Measurements from ENCODE around the gene KCNIP4.

KCNIP4 gene

DNA sequence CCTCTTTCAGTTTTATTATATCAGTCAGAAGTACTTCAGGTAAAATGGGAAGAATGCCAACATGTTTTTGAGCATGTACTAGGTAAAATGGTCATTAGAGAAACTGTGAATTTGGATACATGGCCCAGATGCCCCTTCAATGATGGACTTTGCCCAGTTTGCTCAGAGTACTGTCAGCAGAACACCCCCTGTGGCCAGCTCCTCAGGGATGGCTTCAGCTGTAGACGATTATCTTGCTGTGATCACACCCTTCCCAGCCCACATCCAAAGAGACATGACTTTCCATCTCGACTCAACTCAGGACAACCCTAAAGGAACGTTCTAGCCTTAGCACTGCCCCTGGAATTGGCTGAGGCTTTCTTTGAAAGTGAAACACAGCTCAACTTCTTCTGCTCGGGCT, 809.2 kb downstream of the KCNIP4 start:
- Histone ChIP-seq H3K27ac (replicated peaks) (no peak overlapping the region), H3K4me3 (replicated peaks; ENCODE audit: insufficient read depth, low read length) (no peak overlapping the region), H3K27me3 (ENCODE audit: insufficient read depth, poor library complexity, severe bottlenecking) (no peaks in the 10 kb centered on the region)
- TF ChIP-seq, protein P1, sequence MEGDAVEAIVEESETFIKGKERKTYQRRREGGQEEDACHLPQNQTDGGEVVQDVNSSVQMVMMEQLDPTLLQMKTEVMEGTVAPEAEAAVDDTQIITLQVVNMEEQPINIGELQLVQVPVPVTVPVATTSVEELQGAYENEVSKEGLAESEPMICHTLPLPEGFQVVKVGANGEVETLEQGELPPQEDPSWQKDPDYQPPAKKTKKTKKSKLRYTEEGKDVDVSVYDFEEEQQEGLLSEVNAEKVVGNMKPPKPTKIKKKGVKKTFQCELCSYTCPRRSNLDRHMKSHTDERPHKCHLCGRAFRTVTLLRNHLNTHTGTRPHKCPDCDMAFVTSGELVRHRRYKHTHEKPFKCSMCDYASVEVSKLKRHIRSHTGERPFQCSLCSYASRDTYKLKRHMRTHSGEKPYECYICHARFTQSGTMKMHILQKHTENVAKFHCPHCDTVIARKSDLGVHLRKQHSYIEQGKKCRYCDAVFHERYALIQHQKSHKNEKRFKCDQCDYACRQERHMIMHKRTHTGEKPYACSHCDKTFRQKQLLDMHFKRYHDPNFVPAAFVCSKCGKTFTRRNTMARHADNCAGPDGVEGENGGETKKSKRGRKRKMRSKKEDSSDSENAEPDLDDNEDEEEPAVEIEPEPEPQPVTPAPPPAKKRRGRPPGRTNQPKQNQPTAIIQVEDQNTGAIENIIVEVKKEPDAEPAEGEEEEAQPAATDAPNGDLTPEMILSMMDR (IDR thresholded peaks at IDR 0.05; ENCODE audit: insufficient read depth, low read length) = no peak
- no peak for TF ChIP-seq POLR2AphosphoS5 (IDR thresholded peaks at IDR 0.05; ENCODE audit: low read depth)
- TF ChIP-seq, protein P2, sequence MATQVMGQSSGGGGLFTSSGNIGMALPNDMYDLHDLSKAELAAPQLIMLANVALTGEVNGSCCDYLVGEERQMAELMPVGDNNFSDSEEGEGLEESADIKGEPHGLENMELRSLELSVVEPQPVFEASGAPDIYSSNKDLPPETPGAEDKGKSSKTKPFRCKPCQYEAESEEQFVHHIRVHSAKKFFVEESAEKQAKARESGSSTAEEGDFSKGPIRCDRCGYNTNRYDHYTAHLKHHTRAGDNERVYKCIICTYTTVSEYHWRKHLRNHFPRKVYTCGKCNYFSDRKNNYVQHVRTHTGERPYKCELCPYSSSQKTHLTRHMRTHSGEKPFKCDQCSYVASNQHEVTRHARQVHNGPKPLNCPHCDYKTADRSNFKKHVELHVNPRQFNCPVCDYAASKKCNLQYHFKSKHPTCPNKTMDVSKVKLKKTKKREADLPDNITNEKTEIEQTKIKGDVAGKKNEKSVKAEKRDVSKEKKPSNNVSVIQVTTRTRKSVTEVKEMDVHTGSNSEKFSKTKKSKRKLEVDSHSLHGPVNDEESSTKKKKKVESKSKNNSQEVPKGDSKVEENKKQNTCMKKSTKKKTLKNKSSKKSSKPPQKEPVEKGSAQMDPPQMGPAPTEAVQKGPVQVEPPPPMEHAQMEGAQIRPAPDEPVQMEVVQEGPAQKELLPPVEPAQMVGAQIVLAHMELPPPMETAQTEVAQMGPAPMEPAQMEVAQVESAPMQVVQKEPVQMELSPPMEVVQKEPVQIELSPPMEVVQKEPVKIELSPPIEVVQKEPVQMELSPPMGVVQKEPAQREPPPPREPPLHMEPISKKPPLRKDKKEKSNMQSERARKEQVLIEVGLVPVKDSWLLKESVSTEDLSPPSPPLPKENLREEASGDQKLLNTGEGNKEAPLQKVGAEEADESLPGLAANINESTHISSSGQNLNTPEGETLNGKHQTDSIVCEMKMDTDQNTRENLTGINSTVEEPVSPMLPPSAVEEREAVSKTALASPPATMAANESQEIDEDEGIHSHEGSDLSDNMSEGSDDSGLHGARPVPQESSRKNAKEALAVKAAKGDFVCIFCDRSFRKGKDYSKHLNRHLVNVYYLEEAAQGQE (IDR thresholded peaks at IDR 0.05; ENCODE audit: insufficient replicate concordance, low read depth) = no peak
- no peak for TF ChIP-seq GABPA (IDR thresholded peaks at IDR 0.05; ENCODE audit: low read depth)
- TF ChIP-seq SPI1 (IDR thresholded peaks at IDR 0.05; ENCODE audit: borderline replicate concordance, low read depth) = no peak
- DNase-seq (ENCODE audit: low read depth in 1 of 2, low spot score in 1 of 2) = no peak

DNA sequence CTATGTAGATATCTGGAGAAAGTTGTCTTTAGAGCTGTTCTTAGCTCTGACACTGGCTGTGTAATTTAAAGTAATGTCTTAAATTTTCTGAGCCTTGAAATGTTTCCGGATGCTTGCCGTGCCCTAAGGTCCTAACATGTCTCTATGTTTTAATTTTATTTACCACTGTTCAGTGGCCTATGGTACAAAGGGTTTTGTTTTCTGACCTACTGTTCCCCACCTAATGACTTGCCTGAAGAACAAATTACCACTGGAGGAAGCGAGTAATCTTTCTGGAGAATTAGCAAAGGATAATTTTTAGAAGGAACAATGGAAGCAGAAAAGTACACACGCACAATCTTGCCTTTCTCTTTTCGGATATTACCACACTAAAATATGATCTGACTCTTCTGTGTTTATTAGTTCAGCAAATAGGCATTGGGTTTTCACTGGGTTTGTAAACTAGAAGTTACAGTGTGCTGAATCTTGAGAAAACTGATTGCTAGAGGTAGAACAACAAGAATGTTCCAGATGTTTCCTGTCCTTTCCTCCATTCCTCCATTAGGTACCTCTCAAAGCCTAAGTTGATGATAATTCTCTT, 812.4 kb downstream of the KCNIP4 start:
- H3K4me3 ChIP-seq (replicated peaks; ENCODE audit: insufficient read depth, low read length) = no peak overlapping the region
- TF ChIP-seq, protein P2 (IDR thresholded peaks at IDR 0.05; ENCODE audit: insufficient replicate concordance, low read depth) = no peak
- TF ChIP-seq, protein P1 (IDR thresholded peaks at IDR 0.05; ENCODE audit: insufficient read depth, low read length) = no peak
- TF ChIP-seq POLR2AphosphoS5 (IDR thresholded peaks at IDR 0.05; ENCODE audit: low read depth) (no peak), GABPA (IDR thresholded peaks at IDR 0.05; ENCODE audit: low read depth) (no peak), SPI1 (IDR thresholded peaks at IDR 0.05; ENCODE audit: borderline replicate concordance, low read depth) (no peak)
- H3K27ac ChIP-seq (replicated peaks) = no peak overlapping the region
- DNase-seq (ENCODE audit: low read depth in 1 of 2, low spot score in 1 of 2) = no peak
- no peaks in the 10 kb centered on the region for H3K27me3 ChIP-seq (ENCODE audit: insufficient read depth, poor library complexity, severe bottlenecking)

DNA sequence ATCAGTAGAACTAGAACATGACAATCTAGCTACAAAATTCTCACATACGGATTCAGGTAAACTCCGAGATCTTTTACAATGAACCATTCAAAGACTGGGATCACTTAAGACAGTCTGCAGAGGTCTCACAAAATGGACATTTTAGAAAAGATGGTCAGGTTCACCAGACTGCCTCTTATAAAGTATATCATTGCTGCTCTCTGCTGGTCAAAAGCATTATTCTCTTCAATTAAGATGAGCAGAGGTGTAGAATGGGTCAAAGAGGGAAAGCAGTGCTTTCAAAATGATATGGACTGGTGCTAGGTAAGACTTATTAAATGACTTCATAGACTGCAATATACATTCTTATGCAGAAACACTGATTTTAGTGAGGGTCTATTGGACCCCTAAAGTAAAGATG, 813.6 kb downstream of the KCNIP4 start:
- no peak for DNase-seq (ENCODE audit: low read depth in 1 of 2, low spot score in 1 of 2)
- Histone ChIP-seq H3K27ac (replicated peaks) (no peak overlapping the region), H3K27me3 (ENCODE audit: insufficient read depth, poor library complexity, severe bottlenecking) (no peaks in the 10 kb centered on the region), H3K4me3 (replicated peaks; ENCODE audit: insufficient read depth, low read length) (no peak overlapping the region)
- TF ChIP-seq POLR2AphosphoS5 (IDR thresholded peaks at IDR 0.05; ENCODE audit: low read depth) (no peak), SPI1 (IDR thresholded peaks at IDR 0.05; ENCODE audit: borderline replicate concordance, low read depth) (no peak), GABPA (IDR thresholded peaks at IDR 0.05; ENCODE audit: low read depth) (no peak)
- TF ChIP-seq, protein P2 (IDR thresholded peaks at IDR 0.05; ENCODE audit: insufficient replicate concordance, low read depth) = no peak
- TF ChIP-seq, protein P1 (IDR thresholded peaks at IDR 0.05; ENCODE audit: insufficient read depth, low read length) = no peak

Measured in HL-60 (cell line).